Measurements from ENCODE around the gene RRAS. TPM values are rescaled to one million over a fixed set of nuclear protein-coding genes. Genes with fewer than 3 reads are reported as not detected.

The RRAS gene
- total RNA-seq, 4 donors from 2014 or later, result 12.4 to 26.2 (median 24.2) TPM

DNA sequence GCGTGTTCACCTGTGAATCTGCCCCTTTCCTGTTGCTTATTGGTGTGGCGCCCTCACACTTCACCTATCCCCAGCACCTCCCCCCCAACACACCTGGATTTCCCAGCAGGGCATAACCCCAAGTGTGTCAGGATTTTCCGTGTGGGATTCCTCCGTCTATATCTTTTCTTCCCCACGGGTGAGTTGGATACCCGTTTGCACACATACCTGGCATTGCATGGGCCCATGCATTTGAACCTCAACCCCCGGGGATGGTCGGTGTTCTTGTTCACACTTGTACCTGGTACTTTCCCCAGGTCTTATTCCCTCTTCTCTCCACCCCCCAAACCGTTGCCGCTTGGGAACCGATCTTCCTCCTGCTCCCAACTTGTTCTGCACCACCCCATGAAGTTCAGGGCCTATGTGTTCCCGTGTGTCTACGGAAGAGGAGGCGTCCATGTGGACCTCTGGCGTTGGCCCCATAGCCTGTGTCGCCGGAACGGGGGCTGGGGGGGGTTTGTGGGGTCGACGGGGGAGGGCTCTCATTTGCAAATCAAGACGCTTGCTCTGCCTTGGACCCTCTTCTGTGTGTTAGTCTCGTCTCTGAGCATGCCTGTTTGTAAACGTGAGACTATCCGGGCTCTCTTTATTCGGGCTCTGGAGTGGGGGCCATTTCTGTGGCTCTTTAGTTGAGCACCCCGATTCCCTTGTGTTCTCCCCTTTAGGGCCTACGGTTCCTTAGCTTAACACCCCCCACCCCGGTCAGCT lies 47.3 kb downstream of the RRAS start:
- H3K9me3 ChIP-seq, result no peaks in the 10 kb centered on the region
- no peaks in the 10 kb centered on the region for H3K27me3 ChIP-seq
- in situ Hi-C loops (cut with MboI; ENCODE audit: low sequenced_read_pairs in 4 of 4), result no loop called here
- peak overlapping the region; percentile 86 to 95 (median 94) for H3K27ac ChIP-seq
- no peak for TF ChIP-seq CTCF (IDR thresholded peaks at IDR 0.05 in 4 of 5, conservative IDR thresholded peaks at IDR 0.05 in 1 of 5)
- TF ChIP-seq POLR2A (IDR thresholded peaks at IDR 0.05), result no peak
- H3K4me3 ChIP-seq, result peak overlapping the region; percentile 62 to 82 (median 70)
- no peak for DNase-seq
- peaks cover 0 to 24% of the 10 kb centered on the region in 2 donors for H3K36me3 ChIP-seq
- intact Hi-C loops (cut with DNase I; ENCODE audit: low total_unique reads), result loop anchor here (1.0 to 10.0 kb wide), 5 partner anchors 48 to 1128 kb away; partner anchors contain the start of genes CYTH2, FUZ, MYH14 and PRMT1
- H3K4me1 ChIP-seq, result peaks cover 14 to 15% of the 10 kb centered on the region in 2 donors
- no peak for ATAC-seq

GRCh38 chr19:49591731-49592485 lies 48.0 kb downstream of the RRAS start:
- no peaks in the 10 kb centered on the region for H3K27me3 ChIP-seq
- in situ Hi-C loops (cut with MboI; ENCODE audit: low sequenced_read_pairs in 4 of 4), result no loop called here
- no peak for TF ChIP-seq CTCF (IDR thresholded peaks at IDR 0.05 in 4 of 5, conservative IDR thresholded peaks at IDR 0.05 in 1 of 5)
- no peak for TF ChIP-seq POLR2A (IDR thresholded peaks at IDR 0.05)
- peak overlapping the region; percentile 86 to 95 (median 94) for H3K27ac ChIP-seq
- no peaks in the 10 kb centered on the region for H3K9me3 ChIP-seq
- peaks cover 0 to 24% of the 10 kb centered on the region in 2 donors for H3K36me3 ChIP-seq
- intact Hi-C loops (cut with DNase I; ENCODE audit: low total_unique reads), result loop anchor here (5.0 to 10.0 kb wide), 4 partner anchors 85 to 1127 kb away; partner anchors contain the start of genes CYTH2, FUZ, MYH14 and PRMT1
- H3K4me3 ChIP-seq, result peak overlapping the region; percentile 62 to 82 (median 70)
- H3K4me1 ChIP-seq, result peaks cover 14 to 15% of the 10 kb centered on the region in 2 donors
- no peak for ATAC-seq
- no peak for DNase-seq

DNA sequence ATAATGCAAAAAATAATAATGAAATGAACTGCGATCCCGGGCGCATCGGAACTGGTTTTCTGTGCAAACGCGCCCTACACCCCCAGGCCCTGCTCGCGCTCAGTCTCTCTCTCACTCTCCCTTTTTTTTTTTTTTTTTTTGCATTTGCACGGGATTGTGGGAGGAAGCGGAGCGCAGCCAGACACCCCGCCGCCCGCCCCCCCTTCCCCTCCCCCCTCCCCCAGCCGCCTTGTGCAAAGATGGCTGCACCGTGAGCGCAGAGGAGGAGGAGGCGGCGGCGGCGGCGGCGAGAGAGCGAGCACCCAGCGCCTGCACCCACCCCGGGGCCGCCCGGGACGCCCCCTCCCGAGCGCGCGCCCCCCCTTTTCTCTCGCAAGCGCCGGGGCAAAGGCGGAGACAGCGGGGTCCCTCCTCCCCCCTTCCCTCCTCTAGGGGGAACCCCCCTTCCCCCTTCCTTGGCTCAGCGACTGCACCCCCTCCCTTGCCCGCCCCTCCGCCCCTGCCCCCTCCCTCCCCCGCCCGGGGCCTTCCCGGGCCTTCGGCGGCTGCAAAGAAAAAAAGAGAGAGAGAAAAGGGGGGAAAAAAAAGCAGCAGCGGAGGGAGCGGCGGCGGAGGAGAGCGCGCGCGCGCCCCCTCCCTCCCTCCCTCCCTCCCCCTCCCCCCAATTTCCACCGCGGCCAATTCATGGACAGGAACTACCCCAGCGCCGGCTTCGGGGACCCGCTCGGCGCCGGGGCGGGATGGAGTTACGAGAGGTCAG lies 48.8 kb downstream of the RRAS start, which contains the start of gene PRR12:
TSS of gene PRR12 (plus strand) at position 212 of the 760 bp plus-strand sequence. CDS start at position 685, 473 bp downstream.
- TF ChIP-seq CTCF (IDR thresholded peaks at IDR 0.05 in 4 of 5, conservative IDR thresholded peaks at IDR 0.05 in 1 of 5) (peak in 1 of 5 experiments; percentile 9), POLR2A (IDR thresholded peaks at IDR 0.05) (no peak)
- intact Hi-C loops (cut with DNase I; ENCODE audit: low total_unique reads), result loop anchor here (5.0 to 10.0 kb wide), 4 partner anchors 86 to 1126 kb away; partner anchors contain the start of genes CYTH2, FUZ, MYH14 and PRMT1
- peak within 1 kb of the TSS; percentile 62 to 82 (median 70) for H3K4me3 ChIP-seq
- ATAC-seq (peak; percentile 37 to 44), DNase-seq (peak in 1 of 2 donors; percentile 38)
- in situ Hi-C loops (cut with MboI; ENCODE audit: low sequenced_read_pairs in 4 of 4), result no loop called here
- peak within 1 kb of the TSS; percentile 86 to 95 (median 94) for H3K27ac ChIP-seq
- no peaks in the 10 kb centered on the region for H3K27me3 ChIP-seq
- H3K4me1 ChIP-seq, result peaks cover 14 to 15% of the 10 kb centered on the region in 2 donors
- no peaks in the 10 kb centered on the region for H3K9me3 ChIP-seq
- peaks cover 0 to 21% of the 10 kb centered on the region in 2 donors for H3K36me3 ChIP-seq
